ENCODE measurements around the gene SLC48A1.

- TF ChIP-seq CTCF (IDR thresholded peaks at IDR 0.05; ENCODE audit: low read depth, low read length, missing input control) (no peak), SP1 (IDR thresholded peaks at IDR 0.05) (no peak), EGR1 (IDR thresholded peaks at IDR 0.05; ENCODE audit: low read depth in 2 of 2) (no peak), RAD21 (IDR thresholded peaks at IDR 0.05) (peak in 1 of 2 donors; percentile 12), JUND (IDR thresholded peaks at IDR 0.05) (no peak), RXRA (IDR thresholded peaks at IDR 0.05) (peak; percentile 28 to 47), ZBTB33 (IDR thresholded peaks at IDR 0.05) (no peak), REST (IDR thresholded peaks at IDR 0.05) (no peak)
- TF ChIP-seq, protein P1, sequence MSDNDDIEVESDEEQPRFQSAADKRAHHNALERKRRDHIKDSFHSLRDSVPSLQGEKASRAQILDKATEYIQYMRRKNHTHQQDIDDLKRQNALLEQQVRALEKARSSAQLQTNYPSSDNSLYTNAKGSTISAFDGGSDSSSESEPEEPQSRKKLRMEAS (IDR thresholded peaks at IDR 0.05): no peak
- TF ChIP-seq, protein P2, sequence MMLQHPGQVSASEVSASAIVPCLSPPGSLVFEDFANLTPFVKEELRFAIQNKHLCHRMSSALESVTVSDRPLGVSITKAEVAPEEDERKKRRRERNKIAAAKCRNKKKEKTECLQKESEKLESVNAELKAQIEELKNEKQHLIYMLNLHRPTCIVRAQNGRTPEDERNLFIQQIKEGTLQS (IDR thresholded peaks at IDR 0.05): no peak
Measured at GRCh38 chr12:47770086-47770726, 2.8 kb upstream of the SLC48A1 start.

Measured in liver (tissue), 3 donors.